ENCODE data around the gene UBQLN4. TPM values are rescaled to one million over a fixed set of nuclear protein-coding genes. Genes with fewer than 3 reads are reported as not detected.
A peak's percentile ranks its signal among the peaks of the same experiment; 100 is the strongest.

Gene UBQLN4
- total RNA-seq, 1 donor from 2014 or later, result 97.8 TPM

GRCh38 chr1:156002188-156002911 is 51.2 kb downstream of the UBQLN4 start:
- peaks cover 11% of the 10 kb centered on the region for H3K4me1 Mint-ChIP-seq (ENCODE audit: low read depth)
- H3K27me3 Mint-ChIP-seq, result peaks cover 3% of the 10 kb centered on the region
- no peak overlapping the region for H3K27ac Mint-ChIP-seq
- DNase-seq (ENCODE audit: low spot score, unreplicated experiment), result no peak
- no peak overlapping the region for H3K4me3 Mint-ChIP-seq (ENCODE audit: low read depth)
- H3K9me3 Mint-ChIP-seq (ENCODE audit: low read depth), result no peaks in the 10 kb centered on the region
- H3K36me3 Mint-ChIP-seq (ENCODE audit: insufficient read depth), result peaks cover 4% of the 10 kb centered on the region
- TF ChIP-seq CTCF (IDR thresholded peaks at IDR 0.05; ENCODE audit: unreplicated experiment), result no peak

- no peak for DNase-seq (ENCODE audit: low spot score, unreplicated experiment)
- no peak for TF ChIP-seq CTCF (IDR thresholded peaks at IDR 0.05; ENCODE audit: unreplicated experiment)
- Mint-ChIP-seq H3K4me3 (ENCODE audit: low read depth) (no peak overlapping the region), H3K27ac (no peak overlapping the region), H3K27me3 (peaks cover 3% of the 10 kb centered on the region), H3K36me3 (ENCODE audit: insufficient read depth) (peaks cover under 1% of the 10 kb centered on the region), H3K4me1 (ENCODE audit: low read depth) (peaks cover 8% of the 10 kb centered on the region), H3K9me3 (ENCODE audit: low read depth) (no peaks in the 10 kb centered on the region)
These were observed 51.9 kb downstream of the UBQLN4 start for GRCh38 chr1:156001662-156002171.

GRCh38 chr1:156001021-156001661 is 52.5 kb downstream of the UBQLN4 start:
- no peak for TF ChIP-seq CTCF (IDR thresholded peaks at IDR 0.05; ENCODE audit: unreplicated experiment)
- peaks cover 3% of the 10 kb centered on the region for H3K27me3 Mint-ChIP-seq
- H3K4me1 Mint-ChIP-seq (ENCODE audit: low read depth), result peaks cover 6% of the 10 kb centered on the region
- H3K27ac Mint-ChIP-seq, result peak overlapping the region; percentile 75
- DNase-seq (ENCODE audit: low spot score, unreplicated experiment), result no peak
- no peak overlapping the region for H3K4me3 Mint-ChIP-seq (ENCODE audit: low read depth)
- H3K36me3 Mint-ChIP-seq (ENCODE audit: insufficient read depth), result no peaks in the 10 kb centered on the region
- H3K9me3 Mint-ChIP-seq (ENCODE audit: low read depth), result no peaks in the 10 kb centered on the region

GRCh38 chr1:155999964-156000363 is 53.6 kb downstream of the UBQLN4 start:
- H3K4me1 Mint-ChIP-seq (ENCODE audit: low read depth), result peaks cover 6% of the 10 kb centered on the region
- H3K27me3 Mint-ChIP-seq, result peaks cover 6% of the 10 kb centered on the region
- no peak overlapping the region for H3K4me3 Mint-ChIP-seq (ENCODE audit: low read depth)
- no peak for DNase-seq (ENCODE audit: low spot score, unreplicated experiment)
- no peaks in the 10 kb centered on the region for H3K9me3 Mint-ChIP-seq (ENCODE audit: low read depth)
- H3K27ac Mint-ChIP-seq, result no peak overlapping the region
- TF ChIP-seq CTCF (IDR thresholded peaks at IDR 0.05; ENCODE audit: unreplicated experiment), result no peak
- H3K36me3 Mint-ChIP-seq (ENCODE audit: insufficient read depth), result no peaks in the 10 kb centered on the region

GRCh38 chr1:155996166-155996565 is 57.4 kb downstream of the UBQLN4 start:
- DNase-seq (ENCODE audit: low spot score, unreplicated experiment), result no peak
- Mint-ChIP-seq H3K9me3 (ENCODE audit: low read depth) (no peaks in the 10 kb centered on the region), H3K4me3 (ENCODE audit: low read depth) (no peak overlapping the region), H3K36me3 (ENCODE audit: insufficient read depth) (no peaks in the 10 kb centered on the region), H3K27me3 (peaks cover 3% of the 10 kb centered on the region), H3K4me1 (ENCODE audit: low read depth) (no peaks in the 10 kb centered on the region), H3K27ac (no peak overlapping the region)
- no peak for TF ChIP-seq CTCF (IDR thresholded peaks at IDR 0.05; ENCODE audit: unreplicated experiment)
